ENCODE data around the gene HACD1.

The HACD1 gene

DNA sequence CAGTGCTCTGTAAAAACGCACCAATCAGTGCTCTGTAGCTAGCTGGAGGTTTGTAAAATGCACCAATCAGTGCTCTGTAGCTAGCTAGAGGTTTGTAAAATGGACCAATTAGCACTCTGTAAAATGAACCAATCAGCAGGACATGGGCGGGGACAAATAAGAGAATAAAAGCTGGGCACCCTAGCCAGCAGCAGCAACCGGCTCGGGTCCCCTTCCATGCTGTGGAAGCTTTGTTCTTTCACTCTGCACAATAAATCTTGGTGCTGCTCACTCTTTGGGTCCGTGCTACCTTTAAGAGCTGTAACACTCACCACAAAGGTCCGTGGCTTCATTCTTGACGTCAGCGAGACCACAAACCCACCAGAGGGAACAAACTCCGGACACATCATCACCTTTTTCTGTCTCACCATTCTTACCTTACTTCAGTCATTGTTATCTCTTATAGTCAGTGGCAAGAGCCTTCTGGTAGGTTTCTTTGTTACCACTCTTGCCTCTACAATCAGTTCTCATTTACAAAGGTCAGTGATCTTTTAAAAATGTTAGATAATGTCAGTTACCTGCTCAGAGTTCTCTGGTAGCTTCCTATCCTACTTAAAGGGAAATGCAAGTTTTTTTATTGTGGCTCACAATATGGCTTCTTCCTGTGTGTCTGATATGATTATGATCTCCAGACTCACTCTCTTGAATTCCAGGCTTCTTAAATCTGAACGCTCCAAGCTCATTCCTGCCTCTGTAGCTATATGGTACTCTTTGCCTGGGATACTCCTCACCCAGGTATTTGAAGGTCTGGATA, 31.3 kb upstream of the HACD1 start:
- no peak for DNase-seq
- Histone ChIP-seq H3K36me3 (no peaks in the 10 kb centered on the region), H3K27ac (peak overlapping the region in 1 of 2 donors; percentile 3), H3K9me3 (no peaks in the 10 kb centered on the region), H3K4me1 (peaks cover 0 to 77% (median 40%) of the 10 kb centered on the region in 4 donors), H3K4me3 (no peak overlapping the region), H3K27me3 (no peaks in the 10 kb centered on the region)
- intact Hi-C loops (cut with DNase I; ENCODE audit: low total_unique reads) = no loop called here
- TF ChIP-seq, protein P1, sequence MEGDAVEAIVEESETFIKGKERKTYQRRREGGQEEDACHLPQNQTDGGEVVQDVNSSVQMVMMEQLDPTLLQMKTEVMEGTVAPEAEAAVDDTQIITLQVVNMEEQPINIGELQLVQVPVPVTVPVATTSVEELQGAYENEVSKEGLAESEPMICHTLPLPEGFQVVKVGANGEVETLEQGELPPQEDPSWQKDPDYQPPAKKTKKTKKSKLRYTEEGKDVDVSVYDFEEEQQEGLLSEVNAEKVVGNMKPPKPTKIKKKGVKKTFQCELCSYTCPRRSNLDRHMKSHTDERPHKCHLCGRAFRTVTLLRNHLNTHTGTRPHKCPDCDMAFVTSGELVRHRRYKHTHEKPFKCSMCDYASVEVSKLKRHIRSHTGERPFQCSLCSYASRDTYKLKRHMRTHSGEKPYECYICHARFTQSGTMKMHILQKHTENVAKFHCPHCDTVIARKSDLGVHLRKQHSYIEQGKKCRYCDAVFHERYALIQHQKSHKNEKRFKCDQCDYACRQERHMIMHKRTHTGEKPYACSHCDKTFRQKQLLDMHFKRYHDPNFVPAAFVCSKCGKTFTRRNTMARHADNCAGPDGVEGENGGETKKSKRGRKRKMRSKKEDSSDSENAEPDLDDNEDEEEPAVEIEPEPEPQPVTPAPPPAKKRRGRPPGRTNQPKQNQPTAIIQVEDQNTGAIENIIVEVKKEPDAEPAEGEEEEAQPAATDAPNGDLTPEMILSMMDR (IDR thresholded peaks at IDR 0.05) = no peak

DNA sequence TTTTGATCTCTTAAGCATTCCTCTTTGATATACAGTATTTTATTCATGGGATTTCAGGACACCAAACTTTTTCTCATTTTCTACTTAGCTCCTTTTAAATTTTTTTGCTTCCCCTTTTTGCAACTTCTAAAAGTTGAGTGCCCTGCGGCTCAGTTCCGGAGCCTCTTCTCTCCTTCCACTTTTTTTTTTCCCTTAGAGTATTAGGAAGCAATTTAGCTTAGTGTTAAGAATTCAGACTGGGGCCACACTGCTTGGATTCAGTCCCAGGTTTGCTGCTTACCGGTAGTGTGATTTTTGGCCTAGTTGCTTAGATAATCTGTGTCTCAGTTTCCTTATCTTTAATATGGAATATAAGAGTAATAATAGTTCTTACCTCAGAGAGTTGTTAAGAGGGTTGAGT, 30.2 kb upstream of the HACD1 start:
- DNase-seq = peak in 1 of 2 donors; percentile 26
- H3K27ac ChIP-seq = no peak overlapping the region
- H3K36me3 ChIP-seq = no peaks in the 10 kb centered on the region
- H3K4me1 ChIP-seq = peaks cover 0 to 74% (median 43%) of the 10 kb centered on the region in 4 donors
- intact Hi-C loops (cut with DNase I; ENCODE audit: low total_unique reads) = no loop called here
- TF ChIP-seq, protein P1 (IDR thresholded peaks at IDR 0.05) = no peak
- H3K9me3 ChIP-seq = no peaks in the 10 kb centered on the region
- H3K4me3 ChIP-seq = no peak overlapping the region
- H3K27me3 ChIP-seq = no peaks in the 10 kb centered on the region

DNA sequence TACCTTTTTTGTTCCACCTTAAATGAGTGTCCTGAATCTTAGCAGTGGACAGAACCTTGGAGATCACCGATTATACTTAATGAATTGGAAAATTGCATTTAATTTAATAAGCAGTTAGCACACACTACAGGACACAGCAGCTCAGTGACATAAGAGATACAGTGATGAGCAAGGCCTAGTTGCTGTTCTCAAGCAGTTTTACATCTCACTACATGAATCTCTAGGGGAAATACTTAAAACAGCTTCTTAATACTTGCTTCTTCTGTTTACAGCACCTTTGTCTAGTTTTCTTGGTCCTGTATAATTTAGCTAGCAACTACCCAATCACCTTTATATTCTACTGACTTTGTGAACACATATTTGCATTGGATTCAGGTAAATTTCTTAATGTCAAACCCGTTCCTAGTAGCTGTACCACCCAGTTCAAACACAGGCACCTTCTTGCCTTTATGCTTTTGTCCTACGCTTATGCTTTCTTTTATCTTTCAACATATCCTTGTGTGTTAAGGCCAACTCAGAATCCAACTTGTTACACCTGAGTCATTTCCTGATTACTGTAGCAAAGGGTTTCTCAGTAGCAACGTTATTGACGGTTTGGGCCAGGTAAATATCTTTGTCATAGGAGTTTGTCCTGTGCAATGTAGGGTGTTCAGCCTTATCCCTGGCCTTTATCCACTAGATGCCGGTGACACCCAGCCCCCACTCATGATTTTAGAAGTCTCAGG, 28.6 kb upstream of the HACD1 start:
- TF ChIP-seq, protein P1 (IDR thresholded peaks at IDR 0.05) = no peak
- peaks cover 0 to 59% (median 35%) of the 10 kb centered on the region in 4 donors for H3K4me1 ChIP-seq
- H3K27ac ChIP-seq = peak overlapping the region in 1 of 2 donors; percentile 17
- no peaks in the 10 kb centered on the region for H3K36me3 ChIP-seq
- no peaks in the 10 kb centered on the region for H3K9me3 ChIP-seq
- H3K27me3 ChIP-seq = no peaks in the 10 kb centered on the region
- peak overlapping the region; percentile 84 to 89 for H3K4me3 ChIP-seq
- intact Hi-C loops (cut with DNase I; ENCODE audit: low total_unique reads) = no loop called here
- DNase-seq = no peak

DNA sequence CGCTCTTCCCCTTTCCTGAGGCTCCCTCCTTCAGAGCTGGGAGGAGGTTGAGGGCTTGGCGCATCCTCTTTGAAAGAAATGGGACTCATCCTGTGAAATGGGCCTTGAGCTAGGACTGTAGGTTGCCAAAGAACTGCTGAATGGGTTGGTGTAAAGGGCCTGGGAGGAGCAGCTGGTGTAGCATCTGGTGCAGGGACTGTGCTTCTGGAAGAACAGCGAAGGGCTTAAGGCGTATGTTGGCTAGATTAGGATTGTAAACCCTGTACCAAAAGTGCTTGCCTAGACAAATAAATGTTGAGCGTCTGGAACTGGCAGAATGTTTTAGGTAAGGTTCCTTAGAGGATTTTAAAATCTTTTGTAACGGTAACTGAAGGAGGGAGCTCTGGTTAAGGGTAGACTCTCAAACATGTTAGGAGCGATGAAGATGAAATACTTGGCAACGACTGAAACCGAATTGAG, 27.3 kb upstream of the HACD1 start:
- peak overlapping the region; percentile 94 for H3K27ac ChIP-seq
- peak overlapping the region; percentile 84 to 89 for H3K4me3 ChIP-seq
- no peaks in the 10 kb centered on the region for H3K9me3 ChIP-seq
- DNase-seq = no peak
- H3K27me3 ChIP-seq = no peaks in the 10 kb centered on the region
- H3K36me3 ChIP-seq = no peaks in the 10 kb centered on the region
- TF ChIP-seq, protein P1 (IDR thresholded peaks at IDR 0.05) = no peak
- peaks cover 0 to 47% (median 31%) of the 10 kb centered on the region in 4 donors for H3K4me1 ChIP-seq
- intact Hi-C loops (cut with DNase I; ENCODE audit: low total_unique reads) = no loop called here

DNA sequence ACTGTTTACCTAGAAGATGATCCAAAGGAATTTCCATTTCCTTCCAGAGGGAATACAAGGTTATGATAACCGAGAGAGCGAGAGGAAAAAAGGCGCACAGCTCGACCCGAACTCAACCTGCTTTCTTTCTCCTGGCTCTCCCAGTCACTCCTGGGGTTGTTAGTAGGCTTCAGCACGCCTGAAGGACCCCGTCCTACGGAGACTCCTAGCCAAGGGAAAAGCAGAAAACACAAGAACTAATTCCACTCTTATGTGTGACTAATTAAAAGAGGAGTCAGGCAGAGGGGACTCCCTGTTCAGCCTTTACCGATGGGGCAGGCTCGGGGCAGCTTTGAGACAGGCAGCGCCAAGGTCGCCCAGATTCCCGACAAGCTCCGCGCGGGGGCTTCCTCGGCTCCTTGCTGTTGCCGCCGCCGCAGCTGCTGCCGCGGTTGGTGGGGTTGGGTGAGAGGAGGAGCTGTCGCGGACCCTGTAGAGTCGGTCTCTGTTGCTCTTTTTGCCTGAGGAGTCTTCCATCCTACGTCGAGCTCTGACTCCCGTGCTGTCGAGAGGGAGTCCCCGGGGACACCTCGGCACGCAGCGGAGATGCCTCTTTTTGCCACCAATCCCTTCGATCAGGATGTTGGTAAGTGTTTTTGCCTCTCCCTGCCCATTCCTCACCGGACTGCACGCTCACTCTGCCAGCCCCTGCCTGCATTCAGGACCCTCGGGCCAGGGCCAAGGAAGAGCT, 26.7 kb upstream of the HACD1 start, which contains the start of gene STAM:
Gene STAM (plus strand): TSS at position 397 of the 730 bp plus-strand sequence. CDS start 189 bp downstream, at position 586.
- intact Hi-C loops (cut with DNase I; ENCODE audit: low total_unique reads) = no loop called here
- Histone ChIP-seq H3K9me3 (no peaks in the 10 kb centered on the region), H3K27me3 (no peaks in the 10 kb centered on the region), H3K27ac (peak within 1 kb of the TSS; percentile 94), H3K4me1 (peaks cover 0 to 41% (median 27%) of the 10 kb centered on the region in 4 donors), H3K36me3 (no peaks in the 10 kb centered on the region), H3K4me3 (peak within 1 kb of the TSS; percentile 84 to 89)
- DNase-seq = peak; percentile 89 to 93
- TF ChIP-seq, protein P1 (IDR thresholded peaks at IDR 0.05) = no peak

Measured in tibial artery (tissue), 4 donors.